Ovary (tissue), 3 donors: ENCODE results near the gene RNF135.
"Not testable (repeated sequence)": the region's sequence is repeated elsewhere in the genome, so short reads cannot be mapped to it uniquely, and the experiment has no call there.

Experiments used
- POLR2A ChIP-seq: fragments of 450-650 bp; IDR thresholded peaks from one replicate; pipeline ENCODE4 v1.6.1; 2017; ENCODE audit warnings: antibody characterized with exemption, mild to moderate bottlenecking, moderate library complexity
- TF ChIP-seq, protein P1 (sequence below), 3 donors: fragments of 450-650 bp in 2 of 3; fragments of 200-600 bp in 1 of 3; IDR thresholded peaks; one replicate each; pipeline versions ENCODE4 v1.5.1 to v1.8.0; 2016 to 2022; ENCODE audit warnings: antibody characterized with exemption in 3 of 3, mild to moderate bottlenecking in 1 of 3
- donor health status: DM: no; HTN: no; CAD: no.

DNA sequence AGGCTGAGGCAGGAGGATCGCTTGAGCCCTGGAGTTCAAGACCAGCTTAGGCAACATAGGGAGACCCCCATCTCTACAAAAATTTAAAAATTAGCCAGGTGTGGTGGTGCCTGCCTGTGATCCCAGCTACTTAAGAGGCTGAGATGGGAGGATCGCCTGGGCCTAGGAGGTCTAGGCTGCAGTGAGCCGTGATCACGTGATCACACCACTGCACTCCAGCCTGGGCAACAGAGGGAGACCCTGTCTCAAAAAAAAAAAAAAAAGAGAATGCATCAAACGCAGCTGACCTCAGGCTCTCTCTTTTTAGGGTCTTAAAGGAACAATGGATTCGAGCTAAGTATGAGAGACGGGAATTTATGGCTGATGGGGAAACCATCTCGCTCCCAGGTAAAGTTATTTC lies 39.3 kb upstream of the RNF135 start:
- TF ChIP-seq, protein P1, sequence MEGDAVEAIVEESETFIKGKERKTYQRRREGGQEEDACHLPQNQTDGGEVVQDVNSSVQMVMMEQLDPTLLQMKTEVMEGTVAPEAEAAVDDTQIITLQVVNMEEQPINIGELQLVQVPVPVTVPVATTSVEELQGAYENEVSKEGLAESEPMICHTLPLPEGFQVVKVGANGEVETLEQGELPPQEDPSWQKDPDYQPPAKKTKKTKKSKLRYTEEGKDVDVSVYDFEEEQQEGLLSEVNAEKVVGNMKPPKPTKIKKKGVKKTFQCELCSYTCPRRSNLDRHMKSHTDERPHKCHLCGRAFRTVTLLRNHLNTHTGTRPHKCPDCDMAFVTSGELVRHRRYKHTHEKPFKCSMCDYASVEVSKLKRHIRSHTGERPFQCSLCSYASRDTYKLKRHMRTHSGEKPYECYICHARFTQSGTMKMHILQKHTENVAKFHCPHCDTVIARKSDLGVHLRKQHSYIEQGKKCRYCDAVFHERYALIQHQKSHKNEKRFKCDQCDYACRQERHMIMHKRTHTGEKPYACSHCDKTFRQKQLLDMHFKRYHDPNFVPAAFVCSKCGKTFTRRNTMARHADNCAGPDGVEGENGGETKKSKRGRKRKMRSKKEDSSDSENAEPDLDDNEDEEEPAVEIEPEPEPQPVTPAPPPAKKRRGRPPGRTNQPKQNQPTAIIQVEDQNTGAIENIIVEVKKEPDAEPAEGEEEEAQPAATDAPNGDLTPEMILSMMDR (IDR thresholded peaks at IDR 0.05), result not testable (repeated sequence)
- TF ChIP-seq POLR2A, result not testable (repeated sequence)
